HEK293T (cell line): Measurements from ENCODE around the gene PLGRKT.

Source experiments
- BHLHE40 ChIP-seq: fragments of 450-650 bp; IDR thresholded peaks from 2 replicates; pipeline ENCODE4 v1.6.1; 2016; ENCODE audit warnings: mild to moderate bottlenecking, moderate library complexity, borderline replicate concordance
- ELF4 ChIP-seq: fragments of 450-650 bp; IDR thresholded peaks from 2 replicates; pipeline ENCODE4 v1.6.1; 2017; ENCODE audit warnings: antibody characterized with exemption
- FOXA1 ChIP-seq: fragments of 450-650 bp; IDR thresholded peaks from 2 replicates; pipeline ENCODE4 v1.6.1; 2016; ENCODE audit warnings: mild to moderate bottlenecking
- FOXK2 ChIP-seq: fragments of 450-650 bp; IDR thresholded peaks from 2 replicates; pipeline ENCODE4 v1.6.1; 2016; ENCODE audit warnings: mild to moderate bottlenecking
- FOXM1 ChIP-seq: fragments of 450-650 bp; IDR thresholded peaks from 2 replicates; pipeline ENCODE4 v1.6.1; 2017; ENCODE audit warnings: mild to moderate bottlenecking, borderline replicate concordance
- LEF1 ChIP-seq: fragments of 450-650 bp; IDR thresholded peaks from 2 replicates; pipeline ENCODE4 v1.6.1; 2017; ENCODE audit warnings: mild to moderate bottlenecking, borderline replicate concordance
- PKNOX1 ChIP-seq: fragments of 450-650 bp; IDR thresholded peaks from 2 replicates; pipeline ENCODE4 v1.6.1; 2016

- TF ChIP-seq ELF4, result no peak
- TF ChIP-seq FOXM1, result no peak
- TF ChIP-seq FOXA1, result no peak
- TF ChIP-seq BHLHE40, result no peak
- no peak for TF ChIP-seq PKNOX1
- TF ChIP-seq LEF1, result no peak
- TF ChIP-seq FOXK2, result no peak
These were observed 3.3 kb upstream of the PLGRKT start for GRCh38 chr9:5441043-5441442.
